Measurements from ENCODE around the gene C4orf50.

Gene C4orf50

DNA sequence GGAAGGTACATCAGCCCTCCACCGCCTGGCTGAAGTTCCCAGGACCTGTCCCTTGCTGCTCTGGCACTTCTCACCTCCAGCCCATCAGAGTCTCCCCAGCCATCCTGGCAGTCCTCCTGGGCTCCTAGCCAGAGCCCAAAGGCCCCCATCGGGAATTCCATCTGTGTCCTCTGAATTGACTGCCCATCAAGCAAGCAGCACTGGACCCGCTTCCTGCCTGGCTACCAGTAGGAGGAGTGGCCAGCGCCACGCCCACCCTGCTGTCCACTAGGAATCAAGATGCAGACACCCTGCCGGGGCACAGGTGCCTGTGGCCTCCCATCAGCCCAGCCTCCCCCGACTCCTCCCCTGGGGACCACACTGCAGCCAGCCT lies 47.2 kb downstream of the C4orf50 start:
- Mint-ChIP-seq H3K9me3 (no peaks in the 10 kb centered on the region), H3K36me3 (ENCODE audit: low read depth) (no peaks in the 10 kb centered on the region), H3K4me3 (no peak overlapping the region), H3K27ac (no peak overlapping the region), H3K27me3 (ENCODE audit: low read depth, poor library complexity) (peaks cover 18% of the 10 kb centered on the region), H3K4me1 (peaks cover 41% of the 10 kb centered on the region)
- DNase-seq: no peak
- TF ChIP-seq CTCF (IDR thresholded peaks at IDR 0.05): no peak

DNA sequence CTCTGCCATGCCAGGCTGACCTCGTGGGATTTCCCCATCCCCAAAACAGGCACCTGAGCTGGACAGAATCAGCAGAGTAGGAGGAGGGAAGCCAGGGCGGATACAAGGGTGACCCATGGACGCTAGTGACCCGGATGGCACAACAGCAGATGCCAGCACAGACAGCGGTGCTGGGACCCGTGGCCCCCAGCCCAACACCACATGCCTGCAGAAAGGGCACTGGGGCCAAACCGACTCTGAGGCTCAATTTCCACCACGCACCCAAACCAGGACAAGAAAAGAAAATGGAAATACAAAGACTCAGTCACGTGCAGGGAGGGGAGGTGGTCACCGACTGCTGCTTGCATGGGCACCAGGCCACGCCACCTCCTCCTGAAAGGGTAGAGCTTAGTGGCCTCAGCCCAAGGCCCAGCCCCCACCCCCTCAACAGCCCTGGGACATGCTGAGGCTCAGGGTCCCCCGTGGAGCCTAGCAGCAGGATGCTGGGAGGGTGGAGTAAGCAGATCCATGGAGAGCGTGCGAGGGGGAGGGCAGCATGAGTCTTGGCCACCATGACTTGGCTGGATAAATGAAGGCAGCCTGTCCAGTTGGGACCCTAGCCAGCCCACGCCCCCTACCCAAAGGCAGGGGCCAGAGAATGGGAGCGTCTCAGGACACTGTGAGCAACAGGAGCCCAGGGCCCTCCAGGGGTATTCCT lies 47.7 kb downstream of the C4orf50 start:
- TF ChIP-seq CTCF (IDR thresholded peaks at IDR 0.05): no peak

GRCh38 chr4:5969777-5970176 lies 48.5 kb downstream of the C4orf50 start:
- no peaks in the 10 kb centered on the region for H3K36me3 Mint-ChIP-seq (ENCODE audit: low read depth)
- peak overlapping the region; percentile 10 for H3K27ac Mint-ChIP-seq
- no peak overlapping the region for H3K4me3 Mint-ChIP-seq
- peaks cover 41% of the 10 kb centered on the region for H3K4me1 Mint-ChIP-seq
- H3K27me3 Mint-ChIP-seq (ENCODE audit: low read depth, poor library complexity): peaks cover 14% of the 10 kb centered on the region
- TF ChIP-seq CTCF (IDR thresholded peaks at IDR 0.05): no peak
- no peak for DNase-seq
- H3K9me3 Mint-ChIP-seq: no peaks in the 10 kb centered on the region

More for the DNA sequence above, 47.7 kb downstream of the C4orf50 start:
- H3K9me3 Mint-ChIP-seq: no peaks in the 10 kb centered on the region
- H3K27ac Mint-ChIP-seq: peak overlapping the region; percentile 10
- H3K4me3 Mint-ChIP-seq: no peak overlapping the region
- no peak for DNase-seq
- H3K36me3 Mint-ChIP-seq (ENCODE audit: low read depth): no peaks in the 10 kb centered on the region
- peaks cover 41% of the 10 kb centered on the region for H3K4me1 Mint-ChIP-seq
- H3K27me3 Mint-ChIP-seq (ENCODE audit: low read depth, poor library complexity): peaks cover 17% of the 10 kb centered on the region

DNA sequence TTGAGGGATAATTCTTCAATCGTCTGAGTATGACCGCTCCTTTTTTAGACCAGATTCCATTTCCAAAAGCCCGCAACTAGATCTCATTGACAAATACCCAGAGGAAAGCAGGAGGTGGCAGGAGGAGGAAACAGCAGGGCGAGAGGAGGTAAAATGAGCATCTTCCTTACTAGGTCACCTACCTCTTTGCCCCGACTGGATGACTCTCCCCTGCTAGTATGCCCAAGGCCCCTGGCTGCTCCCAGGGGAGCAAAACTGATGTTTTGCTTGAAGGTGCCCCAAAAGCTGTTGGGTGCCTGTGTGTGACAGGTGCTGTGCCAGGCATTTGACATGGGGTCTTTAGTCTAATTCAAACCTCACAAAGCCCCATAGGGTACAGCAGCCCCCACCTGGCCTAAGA lies 48.9 kb downstream of the C4orf50 start:
- TF ChIP-seq CTCF (IDR thresholded peaks at IDR 0.05): no peak
- H3K4me3 Mint-ChIP-seq: no peak overlapping the region
- H3K27ac Mint-ChIP-seq: no peak overlapping the region
- H3K27me3 Mint-ChIP-seq (ENCODE audit: low read depth, poor library complexity): peaks cover 14% of the 10 kb centered on the region
- H3K4me1 Mint-ChIP-seq: peaks cover 41% of the 10 kb centered on the region
- no peak for DNase-seq
- H3K9me3 Mint-ChIP-seq: no peaks in the 10 kb centered on the region
- H3K36me3 Mint-ChIP-seq (ENCODE audit: low read depth): no peaks in the 10 kb centered on the region

GRCh38 chr4:5968246-5968645 lies 50.0 kb downstream of the C4orf50 start:
- H3K36me3 Mint-ChIP-seq (ENCODE audit: low read depth): no peaks in the 10 kb centered on the region

More at GRCh38 chr4:5968246-5968645, 50.0 kb downstream of the C4orf50 start:
- no peak for DNase-seq
- H3K27me3 Mint-ChIP-seq (ENCODE audit: low read depth, poor library complexity): peaks cover 14% of the 10 kb centered on the region
- peaks cover 46% of the 10 kb centered on the region for H3K4me1 Mint-ChIP-seq
- H3K4me3 Mint-ChIP-seq: no peak overlapping the region
- H3K27ac Mint-ChIP-seq: no peak overlapping the region
- no peak for TF ChIP-seq CTCF (IDR thresholded peaks at IDR 0.05)
- no peaks in the 10 kb centered on the region for H3K9me3 Mint-ChIP-seq

Measured in nephron progenitor cell (in vitro differentiated cells).